MG63 (cell line): ENCODE measurements around the gene ARHGEF28. TPM values are rescaled to one million over a fixed set of nuclear protein-coding genes. Genes with fewer than 3 reads are reported as not detected.

Experiments
- DNase-seq: peaks from one replicate; pipeline ENCODE4 v3.0.0-alpha.2; 2020
- H3K27me3 ChIP-seq: fragments of 250-450 bp; sonication (Bioruptor Pico); 2 replicates; pipeline ENCODE4 v1.5.1; 2020; ENCODE audit warnings: mild to moderate bottlenecking, moderate library complexity
- H3K36me3 ChIP-seq: fragments of 250-450 bp; sonication (Bioruptor Pico); 2 replicates; pipeline ENCODE4 v1.5.1; 2020; ENCODE audit warnings: mild to moderate bottlenecking, moderate library complexity
- H3K4me3 ChIP-seq: fragments of 250-450 bp; sonication (Bioruptor Pico); 2 replicates; pipeline ENCODE4 v1.5.1; 2020; ENCODE audit warnings: mild to moderate bottlenecking, moderate library complexity
- H3K9me3 ChIP-seq: fragments of 250-450 bp; sonication (Bioruptor Pico); 2 replicates; pipeline ENCODE4 v1.5.1; 2020; ENCODE audit warnings: mild to moderate bottlenecking, moderate library complexity
- total RNA-seq: library from RNA; depleted of rRNA; stranded (reverse); fragments of >200 nt; shearing (Covaris generic); gene quantifications from 2 replicates; pipeline ENCODE4 v1.2.3, GENCODE V29; 2014; ENCODE audit warnings: low replicate concordance

The ARHGEF28 gene
- total RNA-seq, 1 experiment from 2014 or later: 7.6 TPM

DNA sequence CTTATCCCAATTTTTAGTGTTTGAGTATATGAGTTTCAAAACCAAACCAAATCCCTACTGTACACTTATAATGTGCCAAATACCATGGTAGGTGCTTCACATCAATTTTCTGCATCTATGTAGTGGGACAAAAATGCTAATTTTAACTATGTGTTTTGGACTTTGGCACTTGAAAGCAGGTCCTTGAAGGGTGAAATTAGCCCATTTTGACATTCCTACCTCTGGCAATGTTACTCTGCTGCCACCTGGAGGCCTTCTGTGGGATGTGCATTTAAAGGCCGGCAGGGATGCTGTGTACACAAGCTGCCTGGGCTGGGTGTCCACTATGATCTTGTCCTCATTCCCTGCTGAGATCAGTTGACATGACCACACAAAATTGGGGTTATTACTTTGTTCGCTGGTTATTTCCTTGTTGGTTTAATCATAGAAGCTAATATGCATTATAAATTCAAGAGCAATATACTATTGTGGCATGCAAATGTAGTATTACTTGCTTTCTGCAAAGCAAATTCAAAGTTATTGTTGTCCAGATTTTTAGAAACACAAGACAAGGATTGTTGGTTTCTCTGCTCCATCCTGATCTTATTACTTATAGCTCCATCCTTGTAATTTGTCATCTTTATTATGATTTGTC lies 166.8 kb downstream of the ARHGEF28 start:
- H3K4me3 ChIP-seq: no peak overlapping the region
- H3K9me3 ChIP-seq: no peaks in the 10 kb centered on the region
- H3K27me3 ChIP-seq: no peaks in the 10 kb centered on the region
- DNase-seq: peak; percentile 41
- H3K36me3 ChIP-seq: peaks cover 27% of the 10 kb centered on the region

DNA sequence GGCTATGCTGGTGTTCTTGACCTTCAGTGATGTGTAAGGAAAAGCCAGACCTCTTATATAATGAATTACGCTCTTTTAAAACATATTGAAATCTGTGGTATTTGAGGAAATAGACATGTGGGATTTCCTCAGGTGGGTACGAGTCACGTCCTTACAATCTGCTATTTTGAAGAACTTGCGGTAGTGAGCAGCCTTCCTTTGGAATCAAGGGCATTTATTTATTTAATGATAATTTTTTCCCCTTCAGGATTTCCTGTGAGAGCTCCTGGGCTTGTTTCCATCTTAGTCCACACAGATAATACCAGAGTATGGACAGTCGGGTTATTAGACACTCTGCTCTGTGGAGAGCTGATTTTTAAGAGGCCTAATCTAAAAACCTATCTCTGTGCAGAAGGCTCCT lies 167.9 kb downstream of the ARHGEF28 start:
- Histone ChIP-seq H3K4me3 (no peak overlapping the region), H3K27me3 (no peaks in the 10 kb centered on the region), H3K9me3 (no peaks in the 10 kb centered on the region), H3K36me3 (peaks cover 35% of the 10 kb centered on the region)
- DNase-seq: no peak

DNA sequence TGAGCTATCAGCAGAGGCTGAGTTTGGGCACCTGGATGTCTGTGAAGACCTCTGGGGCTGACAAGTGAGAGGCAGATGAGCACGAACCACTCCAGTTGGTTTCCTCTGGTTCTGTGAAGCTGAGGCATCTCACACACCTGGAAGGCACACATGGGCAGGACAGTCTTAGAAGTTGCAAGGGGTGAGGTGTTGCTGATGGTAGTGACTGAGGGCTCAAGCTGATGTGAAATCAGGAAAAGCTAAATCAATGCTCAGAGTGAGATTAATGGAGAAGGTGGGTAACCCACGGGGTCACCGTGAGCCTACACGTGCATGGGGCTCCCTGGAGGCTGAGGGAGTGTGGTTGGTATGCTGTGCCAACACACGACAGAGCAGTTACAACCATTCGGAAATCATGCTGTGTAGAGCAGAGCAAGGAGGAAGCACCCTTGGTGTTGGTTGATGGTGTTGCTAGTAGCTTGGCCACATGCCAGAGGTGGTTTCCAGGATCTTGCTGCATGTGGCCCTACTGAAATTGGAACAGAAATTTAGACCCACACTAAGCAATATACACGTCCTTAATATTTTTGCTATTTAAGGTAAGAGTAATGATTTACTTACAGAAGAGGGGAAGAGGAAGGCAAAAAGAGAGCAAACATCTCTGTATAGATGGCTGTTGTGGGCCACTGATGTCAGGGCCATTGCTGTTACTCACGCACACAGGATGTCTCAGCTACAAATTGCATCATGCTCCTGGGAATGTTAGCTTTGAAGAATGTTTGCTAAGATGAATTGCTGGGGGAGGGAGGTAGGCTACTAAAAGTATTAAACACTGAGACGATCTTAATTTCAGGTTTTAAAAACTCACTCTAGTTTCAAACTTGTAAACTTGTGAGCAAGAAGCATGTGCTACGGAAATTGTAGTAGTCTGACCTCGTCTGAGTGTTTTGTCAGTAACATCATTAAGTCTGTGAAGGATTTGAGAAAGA lies 170.5 kb downstream of the ARHGEF28 start:
- Histone ChIP-seq H3K27me3 (no peaks in the 10 kb centered on the region), H3K36me3 (peaks cover 38% of the 10 kb centered on the region), H3K9me3 (no peaks in the 10 kb centered on the region), H3K4me3 (no peak overlapping the region)
- peak; percentile 53 for DNase-seq

DNA sequence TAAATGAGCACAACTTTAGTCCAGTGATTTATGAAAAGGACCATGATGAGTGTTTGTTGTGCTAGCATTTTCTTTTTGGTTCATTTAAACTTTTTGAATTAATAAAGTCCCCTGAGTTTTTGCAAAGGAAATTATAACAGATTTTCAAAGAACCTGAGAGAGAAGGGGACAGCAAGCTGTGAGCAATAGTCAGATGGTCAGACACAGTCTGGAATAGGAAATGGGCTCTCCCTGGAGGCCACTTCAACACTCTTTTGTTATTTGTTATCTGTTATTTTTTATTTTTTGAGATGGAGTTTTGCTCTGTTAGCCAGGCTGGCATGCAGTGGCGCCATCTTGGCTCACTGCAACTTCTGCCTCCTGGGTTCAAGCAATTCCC lies 171.1 kb downstream of the ARHGEF28 start:
- H3K9me3 ChIP-seq: no peaks in the 10 kb centered on the region
- peaks cover 38% of the 10 kb centered on the region for H3K36me3 ChIP-seq
- H3K4me3 ChIP-seq: no peak overlapping the region
- H3K27me3 ChIP-seq: no peaks in the 10 kb centered on the region
- DNase-seq: no peak

DNA sequence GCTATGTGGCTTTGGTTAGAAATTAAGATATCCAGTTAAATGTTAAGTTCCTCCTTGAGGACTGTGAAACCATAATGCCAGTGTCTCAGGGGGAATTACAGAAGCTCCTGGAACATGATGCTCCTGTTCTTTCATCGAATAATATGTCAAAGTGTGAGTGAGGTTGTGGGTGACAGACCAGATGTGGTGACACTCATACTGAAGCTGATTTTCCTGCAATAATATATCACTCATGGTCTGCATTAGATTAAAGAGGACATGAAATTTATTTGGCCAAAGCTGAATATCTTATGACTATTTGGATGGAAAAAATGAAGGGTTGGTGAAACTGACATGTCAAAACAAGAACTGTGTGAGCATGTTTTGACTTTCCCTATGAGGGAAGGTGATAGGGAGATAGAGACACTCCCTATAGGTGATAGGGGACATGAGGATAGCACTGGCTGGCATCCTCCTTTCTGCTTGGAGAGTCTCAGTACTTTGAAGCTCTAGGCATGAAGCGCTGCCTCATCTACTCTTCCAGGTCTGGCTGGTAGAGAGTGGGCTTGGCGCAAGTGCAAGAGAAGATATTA lies 173.5 kb downstream of the ARHGEF28 start:
- peaks cover 38% of the 10 kb centered on the region for H3K36me3 ChIP-seq
- no peaks in the 10 kb centered on the region for H3K27me3 ChIP-seq
- DNase-seq: no peak
- H3K4me3 ChIP-seq: no peak overlapping the region
- no peaks in the 10 kb centered on the region for H3K9me3 ChIP-seq

DNA sequence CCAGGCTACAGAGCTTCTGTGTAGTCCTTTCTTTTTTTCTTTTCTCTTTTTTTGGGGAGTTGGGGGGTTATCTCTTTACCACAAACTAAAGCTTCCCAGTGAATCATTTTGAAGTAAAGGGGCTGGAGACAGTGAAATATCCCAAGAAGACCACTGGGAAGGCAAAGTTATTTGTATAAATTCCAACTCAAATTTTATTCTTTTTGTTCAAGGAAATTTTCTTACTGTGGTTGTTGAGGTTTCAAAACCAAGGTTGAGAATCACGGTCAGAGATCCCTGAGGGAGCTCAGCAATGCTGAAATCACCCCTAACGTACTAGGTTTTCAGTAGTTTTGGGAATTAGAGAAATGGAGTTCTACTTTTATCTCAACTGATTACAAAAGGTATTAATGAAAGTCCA lies 175.7 kb downstream of the ARHGEF28 start:
- Histone ChIP-seq H3K27me3 (no peaks in the 10 kb centered on the region), H3K36me3 (peaks cover 19% of the 10 kb centered on the region), H3K9me3 (no peaks in the 10 kb centered on the region), H3K4me3 (no peak overlapping the region)
- DNase-seq: no peak

DNA sequence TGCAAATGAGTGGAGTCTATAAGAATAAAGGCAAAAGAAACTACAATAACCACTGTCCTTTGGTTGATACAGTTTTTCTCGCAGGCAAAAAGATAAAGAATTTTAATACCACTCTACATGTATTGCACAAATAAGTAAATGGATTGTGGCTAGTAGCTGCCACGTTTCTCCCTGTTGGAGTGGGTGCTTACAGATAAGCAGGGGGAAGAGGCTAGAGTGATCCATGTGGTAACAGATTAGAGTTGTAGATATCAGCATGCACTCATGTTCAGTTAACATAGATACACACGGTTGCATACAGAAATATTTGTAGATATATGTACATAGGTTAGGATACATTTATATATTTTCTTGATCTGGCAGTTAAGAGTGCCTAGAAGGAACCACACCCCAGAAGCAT lies 179.5 kb downstream of the ARHGEF28 start:
- Histone ChIP-seq H3K36me3 (no peaks in the 10 kb centered on the region), H3K4me3 (no peak overlapping the region), H3K9me3 (no peaks in the 10 kb centered on the region), H3K27me3 (no peaks in the 10 kb centered on the region)
- DNase-seq: no peak

DNA sequence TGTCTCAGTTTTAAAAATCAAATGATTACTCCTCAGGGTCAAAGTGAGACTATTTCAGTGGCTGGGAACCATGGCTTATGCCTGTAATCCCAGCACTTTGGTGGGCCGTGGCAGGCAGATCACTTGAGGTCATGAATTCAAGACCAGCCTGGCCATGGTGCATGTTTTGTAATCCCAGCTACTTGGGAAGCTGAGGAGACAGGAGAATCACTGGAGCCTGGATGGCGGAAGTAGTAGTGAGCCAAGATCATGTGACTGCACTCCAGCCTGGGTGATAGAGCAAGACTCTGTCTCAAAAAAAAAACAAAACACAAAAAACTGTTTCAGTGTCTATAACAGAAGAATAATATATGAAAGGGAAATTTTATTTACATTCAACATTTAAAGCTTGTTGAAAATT lies 182.9 kb downstream of the ARHGEF28 start:
- Histone ChIP-seq H3K4me3 (no peak overlapping the region), H3K9me3 (no peaks in the 10 kb centered on the region), H3K27me3 (no peaks in the 10 kb centered on the region), H3K36me3 (no peaks in the 10 kb centered on the region; the same call in 1 of the 2 replicates)
- DNase-seq: no peak

DNA sequence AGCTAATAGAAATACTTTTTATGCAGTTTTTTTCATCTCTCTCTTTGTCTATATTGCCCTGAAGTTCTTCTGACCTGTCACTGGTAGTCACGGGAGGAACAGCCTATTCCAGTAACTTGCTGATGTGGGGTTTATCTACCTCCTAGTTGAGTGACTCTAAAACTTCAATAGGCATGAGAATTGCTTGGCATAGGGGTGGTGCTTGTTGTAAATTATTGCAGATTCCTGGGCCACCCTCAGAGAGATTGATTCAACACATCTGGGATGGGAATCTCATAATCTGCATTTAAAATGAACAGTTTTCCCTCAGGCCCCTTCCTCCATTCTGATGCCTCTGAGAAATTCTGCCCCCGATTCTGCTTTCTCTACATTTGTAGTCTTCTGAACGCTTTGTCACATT lies 184.4 kb downstream of the ARHGEF28 start:
- DNase-seq: no peak
- H3K4me3 ChIP-seq: no peak overlapping the region
- H3K9me3 ChIP-seq: no peaks in the 10 kb centered on the region
- no peaks in the 10 kb centered on the region; the same call in 1 of the 2 replicates for H3K36me3 ChIP-seq
- H3K27me3 ChIP-seq: no peaks in the 10 kb centered on the region

DNA sequence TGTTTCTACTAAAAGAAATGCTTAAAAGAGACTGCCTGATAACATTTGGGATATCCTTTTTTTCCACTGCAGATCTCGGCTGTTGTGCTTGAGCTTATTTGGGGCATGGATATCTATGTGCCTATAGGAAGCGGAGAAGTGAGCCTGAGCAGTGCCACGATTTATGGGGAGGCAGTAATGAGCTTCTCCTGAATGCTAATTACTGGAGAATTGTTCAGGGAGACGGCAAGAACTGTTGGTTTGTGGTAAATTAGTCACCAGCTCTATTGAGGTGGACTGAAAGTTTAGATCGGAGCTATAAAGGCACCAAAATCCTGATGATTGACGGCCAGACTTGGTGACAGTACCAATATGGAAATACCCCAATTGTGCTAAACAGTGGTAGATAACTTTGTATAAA lies 186.5 kb downstream of the ARHGEF28 start:
- Histone ChIP-seq H3K4me3 (no peak overlapping the region), H3K36me3 (no peaks in the 10 kb centered on the region; the same call in 1 of the 2 replicates), H3K27me3 (no peaks in the 10 kb centered on the region), H3K9me3 (no peaks in the 10 kb centered on the region)
- no peak for DNase-seq

DNA sequence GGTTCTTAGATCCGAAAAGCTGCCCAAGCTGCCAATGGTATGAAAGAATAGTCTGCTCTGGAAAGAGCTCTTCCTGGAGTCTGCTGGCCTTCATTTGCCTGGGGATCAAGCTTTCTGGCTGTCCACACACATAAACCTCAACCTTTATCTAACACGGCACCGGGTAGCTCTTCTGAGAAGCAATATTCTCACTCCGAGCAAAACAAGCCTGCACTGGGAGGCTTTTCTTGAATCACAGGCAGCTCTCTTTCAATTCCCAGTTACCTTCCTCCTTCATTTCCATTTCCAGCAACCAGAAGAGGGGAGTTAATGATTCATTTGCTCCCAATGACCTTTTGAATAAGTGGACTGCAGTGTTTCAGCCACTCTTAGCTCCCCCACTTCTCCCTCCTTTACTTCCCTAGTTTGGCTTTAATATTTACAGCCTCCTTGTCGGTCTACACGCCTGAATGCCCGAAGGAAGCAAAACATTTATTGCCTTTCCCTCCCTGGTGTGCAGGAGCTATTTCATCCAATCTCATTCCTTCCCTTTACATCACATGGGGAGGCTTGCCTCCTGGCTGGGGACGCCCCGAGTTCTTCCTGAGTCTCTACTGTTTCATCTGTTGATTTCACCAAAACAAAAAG lies 187.1 kb downstream of the ARHGEF28 start:
- Histone ChIP-seq H3K4me3 (no peak overlapping the region), H3K27me3 (no peaks in the 10 kb centered on the region), H3K36me3 (no peaks in the 10 kb centered on the region; the same call in 1 of the 2 replicates), H3K9me3 (no peaks in the 10 kb centered on the region)
- no peak for DNase-seq

DNA sequence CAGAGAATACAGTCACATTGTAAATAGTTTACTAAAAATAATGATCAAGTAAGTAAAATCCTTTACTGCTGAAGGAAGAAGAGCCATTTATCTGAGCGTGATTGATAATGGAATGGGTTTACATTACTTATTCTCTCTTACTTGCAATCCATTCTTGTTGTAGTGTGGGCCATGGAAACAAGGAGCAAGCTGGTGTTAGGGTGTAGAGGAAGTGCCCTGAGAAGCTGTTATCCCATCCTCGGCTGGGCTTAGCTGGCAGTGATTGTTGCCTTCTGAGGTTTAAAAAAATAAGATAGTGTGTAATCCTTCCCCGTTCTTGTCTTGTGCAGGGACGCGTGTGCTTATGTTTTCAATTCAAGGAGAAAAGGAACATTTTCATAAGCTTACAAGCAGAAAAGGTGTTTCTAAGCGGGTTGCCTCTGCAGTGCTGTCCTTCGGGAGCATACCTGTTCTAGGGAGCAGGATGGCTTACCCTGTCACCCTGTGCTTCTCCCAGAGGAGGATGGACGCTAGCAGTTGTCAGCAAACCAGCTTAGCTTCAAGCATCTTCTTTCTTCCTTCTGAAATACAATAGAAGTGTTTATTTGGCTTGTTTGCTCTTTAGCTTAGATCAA lies 188.3 kb downstream of the ARHGEF28 start:
- DNase-seq: no peak
- no peak overlapping the region for H3K4me3 ChIP-seq
- H3K9me3 ChIP-seq: no peaks in the 10 kb centered on the region

DNA sequence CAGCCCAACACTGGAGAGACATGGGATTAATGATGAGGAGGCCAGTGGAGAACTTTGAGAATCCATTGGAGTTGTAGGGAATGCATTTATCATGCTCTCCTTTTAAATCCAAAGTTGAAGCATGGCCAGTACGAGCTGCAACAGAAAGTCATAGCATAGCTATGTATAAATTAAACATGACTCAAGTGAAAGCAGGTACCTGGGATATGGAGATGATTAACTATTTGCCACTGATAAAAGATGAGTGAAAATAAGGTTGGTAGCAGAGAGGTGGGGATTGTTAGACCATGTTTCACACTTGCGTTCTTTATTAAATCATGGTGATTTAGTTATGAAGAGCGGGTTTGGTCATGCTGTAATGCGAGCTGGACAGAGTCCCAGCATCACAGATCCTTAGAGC lies 189.6 kb downstream of the ARHGEF28 start:
- no peak overlapping the region for H3K4me3 ChIP-seq
- no peaks in the 10 kb centered on the region for H3K27me3 ChIP-seq
- no peaks in the 10 kb centered on the region for H3K9me3 ChIP-seq
- DNase-seq: no peak
- no peaks in the 10 kb centered on the region; the same call in 1 of the 2 replicates for H3K36me3 ChIP-seq

More for the DNA sequence above, 188.3 kb downstream of the ARHGEF28 start:
- no peaks in the 10 kb centered on the region for H3K27me3 ChIP-seq
- no peaks in the 10 kb centered on the region; the same call in 1 of the 2 replicates for H3K36me3 ChIP-seq

DNA sequence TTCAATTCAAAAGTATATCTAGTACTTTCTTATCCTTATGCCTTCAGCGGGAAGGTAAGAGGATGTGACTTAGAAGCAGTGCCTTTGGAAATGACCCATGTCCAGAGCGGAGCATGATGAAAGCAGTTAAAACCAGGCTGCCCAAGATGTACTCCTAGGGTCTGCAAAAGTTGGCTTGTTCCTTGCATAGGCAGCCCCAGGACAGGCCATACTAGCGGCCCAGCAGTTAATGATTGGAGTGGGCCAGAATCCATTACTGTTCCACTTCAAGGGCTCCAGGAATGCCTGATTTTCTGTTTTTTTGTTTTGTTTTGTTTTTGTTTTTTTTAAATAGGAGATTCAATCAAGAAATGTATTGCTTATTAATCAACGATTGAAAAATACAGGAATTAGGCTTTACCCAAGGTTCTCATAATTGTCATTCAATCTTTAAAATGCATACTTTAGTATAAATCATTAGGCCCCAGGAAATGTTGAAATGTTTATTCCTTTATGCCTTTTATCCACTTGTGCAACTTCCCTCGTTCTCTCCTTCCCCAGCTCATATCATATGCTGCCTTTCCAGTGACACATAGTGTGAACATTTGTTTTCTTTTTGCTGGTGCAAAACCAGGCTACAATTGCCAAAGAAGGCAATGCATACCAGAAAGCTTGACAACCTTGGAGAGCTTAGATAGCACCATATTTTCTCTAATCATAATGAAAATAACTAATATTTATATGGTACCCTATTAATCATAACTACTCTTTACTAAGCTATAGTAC lies 190.8 kb downstream of the ARHGEF28 start:
- no peak overlapping the region for H3K4me3 ChIP-seq
- no peaks in the 10 kb centered on the region for H3K27me3 ChIP-seq
- peak; percentile 16 for DNase-seq
- H3K9me3 ChIP-seq: no peaks in the 10 kb centered on the region
- H3K36me3 ChIP-seq: peaks cover 5% of the 10 kb centered on the region; the same call in 1 of the 2 replicates

DNA sequence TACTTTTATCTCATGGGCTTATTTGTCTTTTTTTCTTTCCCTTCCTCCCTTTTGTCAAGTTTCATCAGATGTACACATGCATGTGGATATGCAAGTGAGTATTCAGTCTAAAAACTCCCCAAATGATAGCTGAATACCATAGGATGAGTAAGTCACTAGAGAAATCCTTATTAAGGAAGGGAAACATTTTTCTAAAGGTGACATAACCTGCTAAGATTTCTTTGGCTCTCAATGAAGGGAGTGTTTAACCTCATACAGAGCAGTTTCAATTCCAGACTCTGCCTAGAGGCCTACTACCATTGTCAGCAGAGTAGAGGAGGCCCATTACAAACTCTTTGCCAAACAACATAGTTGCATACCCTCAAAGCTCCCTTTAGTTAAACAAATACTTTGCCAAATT lies 192.4 kb downstream of the ARHGEF28 start:
- H3K27me3 ChIP-seq: no peaks in the 10 kb centered on the region
- H3K36me3 ChIP-seq: peaks cover 7% of the 10 kb centered on the region; the same call in 1 of the 2 replicates
- no peaks in the 10 kb centered on the region for H3K9me3 ChIP-seq
- no peak overlapping the region for H3K4me3 ChIP-seq
- DNase-seq: no peak

DNA sequence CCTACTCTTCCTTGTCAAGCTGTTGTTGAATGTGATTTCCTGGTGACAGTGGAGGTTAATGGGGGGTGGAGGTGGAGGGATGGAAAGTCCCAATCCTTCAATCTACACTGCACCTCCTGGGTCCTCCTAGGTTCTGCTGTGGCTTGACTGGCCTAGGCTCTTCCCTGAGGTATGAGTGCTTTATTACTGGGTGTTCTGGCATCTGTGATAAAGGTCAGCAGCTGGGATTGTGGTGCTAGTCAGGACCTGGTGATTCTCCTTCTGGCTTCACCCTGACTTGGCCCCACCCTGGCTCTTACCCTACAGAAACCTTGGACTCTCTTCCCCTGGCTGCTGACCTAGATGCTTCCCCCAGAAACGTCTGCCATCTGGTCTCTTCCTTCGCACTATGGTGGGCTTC lies 194.3 kb downstream of the ARHGEF28 start:
- no peak overlapping the region for H3K4me3 ChIP-seq
- no peaks in the 10 kb centered on the region for H3K27me3 ChIP-seq
- H3K36me3 ChIP-seq: 0 out of 2 replicates have a peak, but pooled peaks cover 7% of the 10 kb centered on the region
- no peaks in the 10 kb centered on the region for H3K9me3 ChIP-seq
- DNase-seq: no peak
